Panc1 (cell line): ENCODE results near the gene ALK. TPM values are rescaled to one million over a fixed set of nuclear protein-coding genes. Genes with fewer than 3 reads are reported as not detected.

Experiments used
- ATAC-seq: fragments of 200-7000 bp; cut with Tn5 transposase; 2 replicates; pipeline ENCODE4 v1.9.1; 2020; ENCODE audit warnings: mild to moderate bottlenecking, moderate library complexity
- BruUV-seq: library from RNA; stranded (reverse); fragments of 400-500 nt; replicated peaks from 2 replicates; lab custom pipeline; 2021; lab: Mats Ljungman, UMichigan
- CTCF ChIA-PET: fragments of 300-600 bp; sonication (Branson Sonifier 250); formaldehyde crosslinking; loops from one replicate; lab custom pipeline; 2022; ENCODE audit warnings: antibody characterized with exemption; lab: Charles Lee
- POLR2A ChIA-PET: fragments of 300-600 bp; sonication (Branson Sonifier 250); formaldehyde crosslinking; loops from one replicate; lab custom pipeline; 2022; ENCODE audit warnings: antibody characterized with exemption; lab: Charles Lee
- DNase-seq: peaks from one replicate; pipeline ENCODE4 v3.0.0-alpha.2; 2010; ENCODE audit warnings: low read depth, low spot score
- H3K27ac ChIP-seq: 2 replicates; pipeline ENCODE4 v1.5.1; 2011; ENCODE audit warnings: mild to moderate bottlenecking, low read length, inconsistent platforms
- H3K27me3 ChIP-seq: fragments of 200-500 bp; sonication (Bioruptor generic); 2 replicates; pipeline ENCODE4 v1.6.0; 2014; ENCODE audit warnings: low read length, inconsistent platforms; ENCODE audit not compliant: control insufficient read depth, insufficient read depth
- H3K36me3 ChIP-seq: fragments of 200-500 bp; sonication (Bioruptor generic); 2 replicates; pipeline ENCODE4 v1.5.1; 2014; ENCODE audit warnings: inconsistent platforms, mild to moderate bottlenecking, low read length, moderate library complexity; ENCODE audit not compliant: control insufficient read depth, insufficient read depth
- H3K4me1 ChIP-seq: 2 replicates; pipeline ENCODE4 v1.5.1; 2011; ENCODE audit warnings: inconsistent platforms, mild to moderate bottlenecking, low read length, moderate library complexity; ENCODE audit not compliant: control insufficient read depth, insufficient read depth
- H3K4me3 ChIP-seq, 2 experiments: 2 replicates each; pipeline ENCODE4 v1.5.1; 2011 to 2012; ENCODE audit warnings: low read depth in 2 of 2, low read length in 2 of 2, mild to moderate bottlenecking in 2 of 2, inconsistent platforms in 1 of 2, moderate library complexity in 1 of 2
- H3K9me3 ChIP-seq: fragments of 200-500 bp; sonication (Bioruptor generic); 2 replicates; pipeline ENCODE4 v1.5.1; 2014; ENCODE audit warnings: low read depth, mild to moderate bottlenecking, inconsistent platforms, low read length, moderate library complexity; ENCODE audit not compliant: control insufficient read depth, insufficient read depth
- CTCF ChIP-seq: fragments of 450-650 bp; IDR thresholded peaks from 2 replicates; pipeline ENCODE4 v1.5.1; 2017; ENCODE audit warnings: mild to moderate bottlenecking
- POLR2AphosphoS5 ChIP-seq: IDR thresholded peaks from 2 replicates; pipeline ENCODE4 v1.6.1; 2012; ENCODE audit warnings: mild to moderate bottlenecking, low read depth, low read length, moderate library complexity
- REST ChIP-seq, 2 experiments: IDR thresholded peaks; 2 replicates each; pipeline ENCODE4 v1.6.1; 2011 to 2012; ENCODE audit warnings: low read depth in 2 of 2, control low read depth in 1 of 2, low read length in 1 of 2, mild to moderate bottlenecking in 1 of 2, moderate library complexity in 1 of 2; ENCODE audit not compliant: insufficient read depth in 1 of 2
- SIN3A ChIP-seq: IDR thresholded peaks from 2 replicates; pipeline ENCODE4 v1.6.1; 2012; ENCODE audit warnings: low read depth, mild to moderate bottlenecking, low read length, moderate library complexity, borderline replicate concordance; ENCODE audit not compliant: insufficient read depth
- TCF7L2 ChIP-seq: IDR thresholded peaks from 2 replicates; pipeline ENCODE4 v1.6.1; 2011; ENCODE audit warnings: mild to moderate bottlenecking, low read depth, low read length, inconsistent platforms
- in situ Hi-C: cut with HindIII; loops from 2 replicates; pipeline ENCODE4 v1.10.0; 2016; ENCODE audit warnings: low sequenced_read_pairs, low pct_unique_long_range_greater_than_20kb
- intact Hi-C: fragments of 100-400 bp; cut with micrococcal nuclease; formaldehyde crosslinking; loops from one replicate; pipeline ENCODE4 v1.10.0; 2022; ENCODE audit not compliant: unreplicated experiment
- total RNA-seq: library from RNA; stranded (reverse); gene quantifications from one replicate; pipeline ENCODE4 v1.2.1, GENCODE V29; 2021; ENCODE audit not compliant: unreplicated experiment

ALK gene
- total RNA-seq, 1 experiment from 2014 or later = not detected

- H3K4me3 ChIP-seq = no peak overlapping the region
- POLR2A ChIA-PET = no interaction called here
- intact Hi-C loops (loop anchor here (10.0 kb wide), 2 partner anchors 200 to 610 kb away; no protein-coding TSS in a partner anchor), in situ Hi-C loops (no loop called here)
- H3K36me3 ChIP-seq = no peaks in the 10 kb centered on the region
- TF ChIP-seq POLR2AphosphoS5 = no peak
- no peak for TF ChIP-seq TCF7L2
- TF ChIP-seq CTCF = no peak
- TF ChIP-seq SIN3A = no peak
- TF ChIP-seq REST (IDR thresholded peaks at IDR 0.05; ENCODE audit: insufficient read depth in 1 of 2, low read depth in 2 of 2, low read length in 1 of 2) = no peak
- no peaks in the 10 kb centered on the region for H3K4me1 ChIP-seq
- no peak for DNase-seq
- ATAC-seq = no peak
- no peak overlapping the region for H3K27ac ChIP-seq
- CTCF ChIA-PET = interaction anchor here (0.6 kb wide), 1 partner anchor 166 kb away, joined by 3 read pairs; no protein-coding TSS in a partner anchor
- peaks cover 7% of the 10 kb centered on the region for H3K27me3 ChIP-seq
- BruUV-seq = no TSS peak
- H3K9me3 ChIP-seq = no peaks in the 10 kb centered on the region
These were observed 76.6 kb downstream of the ALK start for GRCh38 chr2:29844713-29845326.

DNA sequence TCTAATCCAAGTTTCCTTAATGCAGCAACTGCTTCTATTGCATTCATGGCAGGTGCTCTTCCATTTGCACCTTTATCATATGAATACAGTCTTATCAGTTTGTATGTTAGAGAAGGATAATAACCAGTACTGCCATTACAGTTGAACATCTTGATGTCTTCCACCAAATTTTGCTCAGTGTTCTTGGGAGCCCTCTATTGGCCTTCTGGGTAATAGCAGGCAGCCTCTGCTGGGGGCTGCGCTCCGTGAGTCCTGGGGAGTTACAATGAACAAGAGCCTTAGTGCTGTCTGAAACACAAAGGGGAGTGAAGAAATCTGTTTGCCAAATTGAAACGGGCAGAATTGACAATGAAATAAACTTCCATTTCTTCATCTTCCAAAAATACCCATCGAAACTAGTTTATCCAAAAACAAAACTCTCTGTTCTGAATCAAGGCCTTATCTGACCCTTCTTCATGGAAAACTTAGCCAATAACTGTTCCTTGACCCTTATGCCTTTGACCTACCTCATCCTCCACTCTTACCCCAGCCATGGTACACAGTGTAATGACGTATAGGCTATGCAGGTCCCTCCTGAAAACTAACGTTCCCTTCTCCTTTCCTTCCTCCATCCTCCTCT is 79.9 kb downstream of the ALK start:
- TF ChIP-seq TCF7L2 (no peak), CTCF (peak; percentile 93)
- POLR2A ChIA-PET = no interaction called here
- H3K36me3 ChIP-seq = no peaks in the 10 kb centered on the region
- BruUV-seq = no TSS peak
- no peaks in the 10 kb centered on the region for H3K9me3 ChIP-seq
- DNase-seq (peak; percentile 27), ATAC-seq (peak; percentile 63; the same call in 1 of the 2 replicates)
- peaks cover 4% of the 10 kb centered on the region; the same call in 1 of the 2 replicates for H3K27me3 ChIP-seq
- CTCF ChIA-PET = interaction anchor here (0.6 kb wide), 2 partner anchors 14 to 522 kb away, joined by 6 to 10 read pairs; no protein-coding TSS in a partner anchor
- in situ Hi-C loops = no loop called here
- no peak overlapping the region for H3K27ac ChIP-seq
- no peaks in the 10 kb centered on the region for H3K4me1 ChIP-seq
- intact Hi-C loops = loop anchor here (10.0 kb wide), 2 partner anchors 197 to 607 kb away; no protein-coding TSS in a partner anchor
- H3K4me3 ChIP-seq = no peak overlapping the region
